HepG2 (cell line): ENCODE measurements around the gene NFATC1.

ENCODE experiments used
- CEBPB ChIP-seq: IDR thresholded peaks from 2 replicates; pipeline ENCODE4 v1.6.1; 2011; ENCODE audit warnings: low read depth, low read length, improper control_type of control experiment, borderline replicate concordance
- CHD2 ChIP-seq: IDR thresholded peaks from 2 replicates; pipeline ENCODE4 v1.6.1; 2011; ENCODE audit warnings: low read depth, low read length, improper control_type of control experiment
- CTCF ChIP-seq: sonication (generic); formaldehyde crosslinking; IDR thresholded peaks from 2 replicates; pipeline ENCODE4 v1.5.0; 2020; ENCODE audit warnings: mild to moderate bottlenecking, missing genetic modification reagents, moderate library complexity
- EP300 ChIP-seq, 3 experiments: sonication (generic) in 1 of 3; formaldehyde crosslinking in 1 of 3; IDR thresholded peaks; 2 replicates each; pipeline versions ENCODE4 v1.5.1 to v1.6.1; 2011 to 2020; ENCODE audit warnings: low read depth in 2 of 3, low read length in 2 of 3, borderline replicate concordance in 1 of 3, improper control_type of control experiment in 1 of 3, mild to moderate bottlenecking in 1 of 3, missing genetic modification reagents in 1 of 3, moderate library complexity in 1 of 3
- KLF6 ChIP-seq: IDR thresholded peaks from 2 replicates; pipeline ENCODE4 v1.8.0; 2016; ENCODE audit warnings: missing biosample characterization, missing genetic modification reagents
- MATR3 ChIP-seq: sonication (generic); formaldehyde crosslinking; IDR thresholded peaks from 2 replicates; pipeline ENCODE4 v1.4.0; 2020; ENCODE audit warnings: missing genetic modification reagents
- NFYC ChIP-seq: IDR thresholded peaks from 2 replicates; pipeline ENCODE4 v1.6.1; 2016; ENCODE audit warnings: missing genetic modification reagents, missing compliant biosample characterization
- PAWR ChIP-seq: sonication (generic); formaldehyde crosslinking; IDR thresholded peaks from 2 replicates; pipeline ENCODE4 v1.4.0; 2020; ENCODE audit warnings: missing genetic modification reagents, mild to moderate bottlenecking, borderline replicate concordance
- POLR2G ChIP-seq: fragments of 200-400 bp; formaldehyde crosslinking; IDR thresholded peaks from 2 replicates; pipeline ENCODE4 v1.6.1; 2018; ENCODE audit warnings: mild to moderate bottlenecking, low read depth, low read length, moderate library complexity
- SALL1 ChIP-seq: sonication (generic); formaldehyde crosslinking; IDR thresholded peaks from 2 replicates; pipeline ENCODE4 v1.8.0; 2022; ENCODE audit warnings: mild to moderate bottlenecking, missing genetic modification reagents
- SMC3 ChIP-seq: IDR thresholded peaks from 2 replicates; pipeline ENCODE4 v1.6.1; 2011; ENCODE audit warnings: low read length, improper control_type of control experiment
- ZBTB7A ChIP-seq: sonication (generic); formaldehyde crosslinking; IDR thresholded peaks from 2 replicates; pipeline ENCODE4 v1.8.0; 2022; ENCODE audit warnings: mild to moderate bottlenecking, missing genetic modification reagents
- ZNF253 ChIP-seq: sonication (generic); formaldehyde crosslinking; IDR thresholded peaks from 2 replicates; pipeline ENCODE4 v1.8.0; 2022; ENCODE audit warnings: mild to moderate bottlenecking, missing genetic modification reagents, borderline replicate concordance
- ZNF3 ChIP-seq: IDR thresholded peaks from 2 replicates; pipeline ENCODE4 v1.7.0; 2017; ENCODE audit warnings: inconsistent platforms

- TF ChIP-seq NFYC (CRISPR knock-in tag) (no peak), CHD2 (no peak), PAWR (CRISPR knock-in tag) (no peak), ZBTB7A (CRISPR knock-in tag) (no peak), KLF6 (CRISPR knock-in tag) (no peak), EP300 (IDR thresholded peaks at IDR 0.05; ENCODE audit: low read depth in 2 of 2, low read length in 2 of 2) (no peak), EP300 (CRISPR knock-in tag; IDR thresholded peaks at IDR 0.05; ENCODE audit: borderline replicate concordance) (no peak), MATR3 (CRISPR knock-in tag) (no peak), SMC3 (no peak), CTCF (no peak), ZNF253 (CRISPR knock-in tag) (no peak), ZNF3 (CRISPR knock-in tag) (no peak), POLR2G (no peak), SALL1 (no peak), CEBPB (no peak)
These were observed 9.9 kb upstream of the NFATC1 start for GRCh38 chr18:79385708-79386341.
